ENCODE data around the gene DIAPH1.

DIAPH1 gene

GRCh38 chr5:141485321-141486055 lies 133.3 kb downstream of the DIAPH1 start:
- peaks cover 15% of the 10 kb centered on the region for H3K4me1 ChIP-seq (ENCODE audit: control insufficient read depth, insufficient read depth, low read length)
- peak overlapping the region; percentile 58 for H3K4me3 ChIP-seq (ENCODE audit: low read length)
- H3K36me3 ChIP-seq (ENCODE audit: control insufficient read depth, insufficient read depth, low read length) = no peaks in the 10 kb centered on the region
- H3K9ac ChIP-seq (ENCODE audit: low read length) = no peak overlapping the region
- H3K27me3 ChIP-seq (ENCODE audit: control insufficient read depth, insufficient read depth, low read length) = no peaks in the 10 kb centered on the region
- H3K27ac ChIP-seq (ENCODE audit: low read depth, low read length) = no peak overlapping the region

DNA sequence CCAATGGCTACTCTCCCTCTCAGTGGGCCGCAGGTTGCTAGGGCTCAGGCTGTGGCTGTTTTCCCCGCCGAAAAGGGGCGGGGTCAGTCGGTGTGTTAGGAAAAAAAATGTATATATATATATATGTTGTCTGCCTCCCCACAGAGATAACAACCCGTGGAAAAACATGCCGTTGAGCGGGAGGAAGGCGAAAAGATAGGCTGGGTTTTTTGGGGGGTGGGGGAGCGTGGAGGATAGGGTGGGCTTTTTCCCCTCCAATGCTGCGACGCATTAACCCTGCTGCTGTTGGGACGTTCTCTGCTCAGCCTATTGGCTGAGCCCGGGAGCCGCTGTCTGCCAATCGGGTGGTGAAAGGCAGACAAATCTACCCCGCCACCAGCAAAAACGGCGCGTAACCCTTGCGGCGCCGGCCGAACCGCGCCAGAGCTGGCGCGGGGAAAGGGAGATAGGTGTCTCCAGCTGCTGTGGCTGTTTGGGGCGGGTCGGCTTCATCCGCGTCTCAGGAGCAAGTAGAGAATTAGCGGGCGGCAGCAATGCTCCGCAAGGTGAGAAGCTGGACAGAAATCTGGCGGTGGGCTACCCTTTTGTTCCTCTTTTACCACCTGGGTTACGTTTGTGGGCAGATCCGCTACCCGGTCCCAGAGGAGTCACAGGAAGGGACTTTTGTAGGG lies 134.0 kb downstream of the DIAPH1 start, which contains the start of gene PCDHGC4:
TSS of gene PCDHGC4 (plus strand) at position 390 of the 671 bp plus-strand sequence. CDS start at position 534, 144 bp downstream.
- Histone ChIP-seq H3K9ac (ENCODE audit: low read length) (no peak within 1 kb of the TSS), H3K36me3 (ENCODE audit: control insufficient read depth, insufficient read depth, low read length) (no peaks in the 10 kb centered on the region), H3K4me1 (ENCODE audit: control insufficient read depth, insufficient read depth, low read length) (peaks cover 16% of the 10 kb centered on the region), H3K4me3 (ENCODE audit: low read length) (peak within 1 kb of the TSS; percentile 58), H3K27me3 (ENCODE audit: control insufficient read depth, insufficient read depth, low read length) (no peaks in the 10 kb centered on the region), H3K27ac (ENCODE audit: low read depth, low read length) (no peak within 1 kb of the TSS)

- H3K27me3 ChIP-seq (ENCODE audit: control insufficient read depth, insufficient read depth, low read length) = no peaks in the 10 kb centered on the region
- H3K4me3 ChIP-seq (ENCODE audit: low read length) = peak overlapping the region; percentile 58
- H3K36me3 ChIP-seq (ENCODE audit: control insufficient read depth, insufficient read depth, low read length) = no peaks in the 10 kb centered on the region
- peaks cover 20% of the 10 kb centered on the region for H3K4me1 ChIP-seq (ENCODE audit: control insufficient read depth, insufficient read depth, low read length)
- H3K27ac ChIP-seq (ENCODE audit: low read depth, low read length) = no peak overlapping the region
- H3K9ac ChIP-seq (ENCODE audit: low read length) = no peak overlapping the region
These were observed 134.5 kb downstream of the DIAPH1 start for GRCh38 chr5:141484310-141484640.

DNA sequence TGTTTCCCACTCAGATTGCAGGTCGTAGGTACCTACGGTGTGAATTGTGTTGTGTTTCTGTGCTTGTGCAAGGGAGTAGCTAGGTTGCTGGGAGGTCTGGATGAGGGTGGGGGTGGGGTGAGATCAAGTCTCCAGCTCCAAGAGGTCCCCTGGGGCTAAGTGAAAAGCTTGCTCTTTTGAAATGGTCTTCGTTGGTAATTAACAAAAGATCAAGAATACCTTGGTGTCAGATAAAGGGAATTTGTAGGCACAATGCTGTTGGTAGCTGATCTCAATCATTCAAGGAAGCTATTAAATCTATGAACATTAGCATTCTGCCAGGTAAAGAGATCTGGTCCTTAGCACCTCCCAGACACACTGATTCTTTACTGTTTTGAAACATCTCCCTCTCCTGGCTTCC lies 134.9 kb downstream of the DIAPH1 start:
- no peaks in the 10 kb centered on the region for H3K36me3 ChIP-seq (ENCODE audit: control insufficient read depth, insufficient read depth, low read length)
- peaks cover 19% of the 10 kb centered on the region for H3K4me1 ChIP-seq (ENCODE audit: control insufficient read depth, insufficient read depth, low read length)
- no peak overlapping the region for H3K9ac ChIP-seq (ENCODE audit: low read length)
- no peak overlapping the region for H3K4me3 ChIP-seq (ENCODE audit: low read length)
- H3K27me3 ChIP-seq (ENCODE audit: control insufficient read depth, insufficient read depth, low read length) = no peaks in the 10 kb centered on the region
- H3K27ac ChIP-seq (ENCODE audit: low read depth, low read length) = no peak overlapping the region

- no peaks in the 10 kb centered on the region for H3K36me3 ChIP-seq (ENCODE audit: control insufficient read depth, insufficient read depth, low read length)
- H3K4me3 ChIP-seq (ENCODE audit: low read length) = no peak overlapping the region
- H3K27ac ChIP-seq (ENCODE audit: low read depth, low read length) = no peak overlapping the region
- peaks cover 31% of the 10 kb centered on the region for H3K4me1 ChIP-seq (ENCODE audit: control insufficient read depth, insufficient read depth, low read length)
- H3K9ac ChIP-seq (ENCODE audit: low read length) = no peak overlapping the region
- H3K27me3 ChIP-seq (ENCODE audit: control insufficient read depth, insufficient read depth, low read length) = no peaks in the 10 kb centered on the region
These were observed 139.0 kb downstream of the DIAPH1 start for GRCh38 chr5:141479776-141480175.

DNA sequence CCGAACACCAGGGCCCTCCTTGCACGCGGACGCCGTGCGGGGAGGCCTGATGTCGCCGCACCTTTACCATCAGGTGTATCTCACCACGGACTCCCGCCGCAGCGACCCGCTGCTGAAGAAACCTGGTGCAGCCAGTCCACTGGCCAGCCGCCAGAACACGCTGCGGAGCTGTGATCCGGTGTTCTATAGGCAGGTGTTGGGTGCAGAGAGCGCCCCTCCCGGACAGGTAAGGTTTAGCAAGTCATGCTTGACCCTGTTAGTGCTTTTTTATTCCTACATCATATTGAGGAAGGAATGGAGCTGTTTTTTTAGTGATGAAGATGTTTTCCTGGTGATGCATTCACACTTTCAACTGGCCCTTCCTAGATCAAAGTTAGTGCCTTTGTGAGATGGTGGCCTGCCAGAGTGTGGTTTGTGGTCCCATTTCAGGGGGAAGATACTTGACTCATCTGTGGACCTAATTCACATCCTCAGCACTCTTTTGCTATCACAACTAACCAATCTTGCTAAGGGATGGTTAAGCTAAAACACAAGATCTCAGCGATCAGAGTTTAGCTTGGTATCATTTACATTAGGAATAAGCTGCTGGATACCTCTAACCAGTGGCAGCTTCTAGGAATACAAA lies 140.4 kb downstream of the DIAPH1 start:
- Histone ChIP-seq H3K9ac (ENCODE audit: low read length) (peak overlapping the region; percentile 4), H3K36me3 (ENCODE audit: control insufficient read depth, insufficient read depth, low read length) (no peaks in the 10 kb centered on the region), H3K4me1 (ENCODE audit: control insufficient read depth, insufficient read depth, low read length) (peaks cover 26% of the 10 kb centered on the region), H3K27ac (ENCODE audit: low read depth, low read length) (no peak overlapping the region), H3K27me3 (ENCODE audit: control insufficient read depth, insufficient read depth, low read length) (no peaks in the 10 kb centered on the region), H3K4me3 (ENCODE audit: low read length) (peak overlapping the region; percentile 97)

DNA sequence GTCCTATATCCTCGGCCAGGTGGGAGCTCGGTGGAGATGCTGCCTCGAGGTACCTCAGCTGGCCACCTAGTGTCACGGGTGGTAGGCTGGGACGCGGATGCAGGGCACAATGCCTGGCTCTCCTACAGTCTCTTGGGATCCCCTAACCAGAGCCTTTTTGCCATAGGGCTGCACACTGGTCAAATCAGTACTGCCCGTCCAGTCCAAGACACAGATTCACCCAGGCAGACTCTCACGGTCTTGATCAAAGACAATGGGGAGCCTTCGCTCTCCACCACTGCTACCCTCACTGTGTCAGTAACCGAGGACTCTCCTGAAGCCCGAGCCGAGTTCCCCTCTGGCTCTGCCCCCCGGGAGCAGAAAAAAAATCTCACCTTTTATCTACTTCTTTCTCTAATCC lies 141.0 kb downstream of the DIAPH1 start:
- no peak overlapping the region for H3K9ac ChIP-seq (ENCODE audit: low read length)
- peak overlapping the region; percentile 97 for H3K4me3 ChIP-seq (ENCODE audit: low read length)
- peaks cover 26% of the 10 kb centered on the region for H3K4me1 ChIP-seq (ENCODE audit: control insufficient read depth, insufficient read depth, low read length)
- H3K36me3 ChIP-seq (ENCODE audit: control insufficient read depth, insufficient read depth, low read length) = no peaks in the 10 kb centered on the region
- H3K27me3 ChIP-seq (ENCODE audit: control insufficient read depth, insufficient read depth, low read length) = no peaks in the 10 kb centered on the region
- no peak overlapping the region for H3K27ac ChIP-seq (ENCODE audit: low read depth, low read length)

DNA sequence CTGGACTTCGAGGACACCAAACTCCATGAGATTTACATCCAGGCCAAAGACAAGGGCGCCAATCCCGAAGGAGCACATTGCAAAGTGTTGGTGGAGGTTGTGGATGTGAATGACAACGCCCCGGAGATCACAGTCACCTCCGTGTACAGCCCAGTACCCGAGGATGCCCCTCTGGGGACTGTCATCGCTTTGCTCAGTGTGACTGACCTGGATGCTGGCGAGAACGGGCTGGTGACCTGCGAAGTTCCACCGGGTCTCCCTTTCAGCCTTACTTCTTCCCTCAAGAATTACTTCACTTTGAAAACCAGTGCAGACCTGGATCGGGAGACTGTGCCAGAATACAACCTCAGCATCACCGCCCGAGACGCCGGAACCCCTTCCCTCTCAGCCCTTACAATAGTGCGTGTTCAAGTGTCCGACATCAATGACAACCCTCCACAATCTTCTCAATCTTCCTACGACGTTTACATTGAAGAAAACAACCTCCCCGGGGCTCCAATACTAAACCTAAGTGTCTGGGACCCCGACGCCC lies 141.7 kb downstream of the DIAPH1 start:
- Histone ChIP-seq H3K9ac (ENCODE audit: low read length) (no peak overlapping the region), H3K27me3 (ENCODE audit: control insufficient read depth, insufficient read depth, low read length) (no peaks in the 10 kb centered on the region), H3K36me3 (ENCODE audit: control insufficient read depth, insufficient read depth, low read length) (no peaks in the 10 kb centered on the region), H3K27ac (ENCODE audit: low read depth, low read length) (peak overlapping the region; percentile 91), H3K4me1 (ENCODE audit: control insufficient read depth, insufficient read depth, low read length) (peaks cover 26% of the 10 kb centered on the region), H3K4me3 (ENCODE audit: low read length) (peak overlapping the region; percentile 97)

DNA sequence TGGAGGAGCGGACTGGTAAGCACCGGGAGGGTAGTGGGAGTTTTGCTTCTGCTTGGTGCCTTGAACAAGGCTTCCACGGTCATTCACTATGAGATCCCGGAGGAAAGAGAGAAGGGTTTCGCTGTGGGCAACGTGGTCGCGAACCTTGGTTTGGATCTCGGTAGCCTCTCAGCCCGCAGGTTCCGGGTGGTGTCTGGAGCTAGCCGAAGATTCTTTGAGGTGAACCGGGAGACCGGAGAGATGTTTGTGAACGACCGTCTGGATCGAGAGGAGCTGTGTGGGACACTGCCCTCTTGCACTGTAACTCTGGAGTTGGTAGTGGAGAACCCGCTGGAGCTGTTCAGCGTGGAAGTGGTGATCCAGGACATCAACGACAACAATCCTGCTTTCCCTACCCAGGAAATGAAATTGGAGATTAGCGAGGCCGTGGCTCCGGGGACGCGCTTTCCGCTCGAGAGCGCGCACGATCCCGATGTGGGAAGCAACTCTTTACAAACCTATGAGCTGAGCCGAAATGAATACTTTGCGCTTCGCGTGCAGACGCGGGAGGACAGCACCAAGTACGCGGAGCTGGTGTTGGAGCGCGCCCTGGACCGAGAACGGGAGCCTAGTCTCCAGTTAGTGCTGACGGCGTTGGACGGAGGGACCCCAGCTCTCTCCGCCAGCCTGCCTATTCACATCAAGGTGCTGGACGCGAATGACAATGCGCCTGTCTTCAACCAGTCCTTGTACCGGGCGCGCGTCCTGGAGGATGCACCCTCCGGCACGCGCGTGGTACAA lies 142.5 kb downstream of the DIAPH1 start:
- H3K36me3 ChIP-seq (ENCODE audit: control insufficient read depth, insufficient read depth, low read length) = no peaks in the 10 kb centered on the region
- peak overlapping the region; percentile 64 for H3K9ac ChIP-seq (ENCODE audit: low read length)
- H3K4me1 ChIP-seq (ENCODE audit: control insufficient read depth, insufficient read depth, low read length) = peaks cover 26% of the 10 kb centered on the region
- H3K27me3 ChIP-seq (ENCODE audit: control insufficient read depth, insufficient read depth, low read length) = no peaks in the 10 kb centered on the region
- H3K4me3 ChIP-seq (ENCODE audit: low read length) = peak overlapping the region; percentile 97
- H3K27ac ChIP-seq (ENCODE audit: low read depth, low read length) = peak overlapping the region; percentile 91

DNA sequence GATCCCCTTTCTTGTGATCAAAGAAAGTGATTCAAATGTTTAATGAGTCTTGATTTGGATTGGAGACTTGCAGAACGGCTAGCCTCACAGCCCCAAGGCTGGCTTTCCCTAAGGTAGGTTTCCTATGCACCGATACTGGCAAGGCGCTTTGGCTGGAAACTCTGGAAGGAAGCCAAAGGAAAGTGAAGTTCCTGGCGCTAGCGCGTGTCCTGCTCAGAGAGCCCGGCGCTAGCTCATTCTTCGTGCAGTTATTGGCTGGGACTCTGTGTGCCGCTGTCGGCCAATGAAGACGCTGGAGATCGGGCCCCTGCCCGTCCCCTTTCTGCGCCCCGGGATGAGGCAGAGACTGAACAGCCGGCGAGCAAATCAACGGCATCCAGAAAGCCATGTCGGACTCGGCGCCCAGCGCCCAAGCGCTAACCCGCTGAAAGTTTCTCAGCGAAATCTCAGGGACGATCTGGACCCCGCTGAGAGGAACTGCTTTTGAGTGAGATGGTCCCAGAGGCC lies 143.1 kb downstream of the DIAPH1 start, which contains the start of gene PCDHGC3:
TSS of gene PCDHGC3 (plus strand) at position 342 of the 507 bp plus-strand sequence. CDS start at position 493, 151 bp downstream.
- H3K9ac ChIP-seq (ENCODE audit: low read length) = peak within 1 kb of the TSS; percentile 64
- H3K27ac ChIP-seq (ENCODE audit: low read depth, low read length) = peak within 1 kb of the TSS; percentile 91
- H3K4me3 ChIP-seq (ENCODE audit: low read length) = peak within 1 kb of the TSS; percentile 97
- H3K4me1 ChIP-seq (ENCODE audit: control insufficient read depth, insufficient read depth, low read length) = peaks cover 26% of the 10 kb centered on the region
- H3K36me3 ChIP-seq (ENCODE audit: control insufficient read depth, insufficient read depth, low read length) = no peaks in the 10 kb centered on the region
- H3K27me3 ChIP-seq (ENCODE audit: control insufficient read depth, insufficient read depth, low read length) = no peaks in the 10 kb centered on the region

GRCh38 chr5:141465351-141465750 lies 153.4 kb downstream of the DIAPH1 start:
- Histone ChIP-seq H3K36me3 (ENCODE audit: control insufficient read depth, insufficient read depth, low read length) (no peaks in the 10 kb centered on the region), H3K9ac (ENCODE audit: low read length) (no peak overlapping the region), H3K27me3 (ENCODE audit: control insufficient read depth, insufficient read depth, low read length) (no peaks in the 10 kb centered on the region), H3K27ac (ENCODE audit: low read depth, low read length) (no peak overlapping the region), H3K4me1 (ENCODE audit: control insufficient read depth, insufficient read depth, low read length) (no peaks in the 10 kb centered on the region), H3K4me3 (ENCODE audit: low read length) (no peak overlapping the region)

Measured in rectal smooth muscle tissue (tissue), 1 donor.